T-cell (primary cell): Measurements from ENCODE around the gene CKAP5. TPM values are rescaled to one million over a fixed set of nuclear protein-coding genes. Genes with fewer than 3 reads are reported as not detected.
"Not testable (repeated sequence)": the region's sequence is repeated elsewhere in the genome, so short reads cannot be mapped to it uniquely, and the experiment has no call there.

ENCODE experiments used
- ATAC-seq, 4 experiments: fragments of 200-7000 bp in 3 of 4; fragments of 150-1000 bp in 1 of 4; cut with Tn5 transposase; replicated peaks in 1 of 4; 1 replicate in 3 of 4; 2 replicates in 1 of 4; pipeline ENCODE4 v1.10.0; 2021; ENCODE audit warnings: moderate library complexity in 3 of 4, mild to moderate bottlenecking in 2 of 4, moderate number of reproducible peaks in 1 of 4
- CTCF ChIA-PET, 2 donors: fragments of 300-600 bp; sonication (Branson Sonifier 250); formaldehyde crosslinking; loops; one replicate each; lab custom pipeline; 2022; ENCODE audit warnings: antibody characterized with exemption in 2 of 2; lab: Charles Lee
- POLR2A ChIA-PET, 2 donors: fragments of 300-600 bp; sonication (Branson Sonifier 250); formaldehyde crosslinking; loops; one replicate each; lab custom pipeline; 2022; ENCODE audit warnings: antibody characterized with exemption in 2 of 2; lab: Charles Lee
- DNase-seq, 35 experiments: peaks; one replicate each; pipeline versions ENCODE4 v3.0.0 to v3.0.0-alpha.2; 2013 to 2023
- H3K27ac ChIP-seq: one replicate; pipeline ENCODE4 v1.5.1; 2013; ENCODE audit warnings: low read length
- H3K27me3 ChIP-seq, 2 experiments: replicated peaks in 1 of 2; 1 replicate in 1 of 2; 2 replicates in 1 of 2; pipeline versions ENCODE4 v1.6.1 to v1.7.0; 2013; ENCODE audit warnings: low read length in 1 of 2, mixed read lengths in 1 of 2; ENCODE audit not compliant: control insufficient read depth in 2 of 2, insufficient read depth in 2 of 2; ENCODE audit errors: extremely low read depth in 1 of 2
- H3K36me3 ChIP-seq, 2 donors: 1 replicate in 1 of 2; 2 replicates in 1 of 2; pipeline versions ENCODE4 v1.6.1 to v1.7.0; 2013; ENCODE audit warnings: low read length in 1 of 2; ENCODE audit not compliant: control insufficient read depth in 2 of 2, insufficient read depth in 1 of 2; ENCODE audit errors: extremely low read depth in 1 of 2
- H3K4me1 ChIP-seq, 2 experiments: 1 replicate in 1 of 2; 2 replicates in 1 of 2; pipeline versions ENCODE4 v1.6.1 to v1.7.0; 2013; ENCODE audit warnings: low read length in 2 of 2, mixed read lengths in 1 of 2; ENCODE audit not compliant: insufficient read depth in 2 of 2, control insufficient read depth in 1 of 2; ENCODE audit errors: extremely low read depth in 1 of 2
- H3K4me3 ChIP-seq, 2 donors: 1 replicate in 1 of 2; 2 replicates in 1 of 2; pipeline versions ENCODE4 v1.5.1 to v1.7.0; 2013; ENCODE audit warnings: mild to moderate bottlenecking in 2 of 2, low read length in 1 of 2, moderate library complexity in 1 of 2; ENCODE audit not compliant: control insufficient read depth in 1 of 2; ENCODE audit errors: extremely low read depth in 1 of 2
- H3K9me3 ChIP-seq: 2 replicates; pipeline ENCODE4 v1.7.0; 2013
- H3K27ac Mint-ChIP-seq, 2 donors: one replicate each; pipeline ENCODE4 v1.8.0; 2020 to 2021; ENCODE audit warnings: mild to moderate bottlenecking in 2 of 2, mixed read lengths in 2 of 2
- H3K27me3 Mint-ChIP-seq, 2 donors: one replicate each; pipeline ENCODE4 v1.8.0; 2021 to 2022; ENCODE audit warnings: mixed read lengths in 2 of 2
- H3K36me3 Mint-ChIP-seq: one replicate; pipeline ENCODE4 v1.8.0; 2021; ENCODE audit warnings: mixed read lengths
- H3K4me1 Mint-ChIP-seq, 3 donors: one replicate each; pipeline ENCODE4 v1.8.0; 2020 to 2022; ENCODE audit warnings: mixed read lengths in 3 of 3, mild to moderate bottlenecking in 1 of 3
- H3K4me3 Mint-ChIP-seq, 3 donors: one replicate each; pipeline ENCODE4 v1.8.0; 2020 to 2022; ENCODE audit warnings: mild to moderate bottlenecking in 3 of 3, mixed read lengths in 3 of 3, moderate library complexity in 3 of 3
- H3K9me3 Mint-ChIP-seq, 3 donors: one replicate each; pipeline ENCODE4 v1.8.0; 2020 to 2022; ENCODE audit warnings: mixed read lengths in 3 of 3
- WGBS: methylation state at CpG from one replicate; pipeline ENCODE4 v1.1.5; 2013; ENCODE audit warnings: missing lambda C conversion rate; ENCODE audit not compliant: insufficient coverage; 5-methylcytosine and 5-hydroxymethylcytosine counted together
- total RNA-seq, 35 experiments: library from RNA in 6 of 35; stranded (reverse) in 6 of 35; fragments of 120-200 nt in 1 of 35; gene quantifications; one replicate each; pipeline versions ENCODE4 v1.2.1 to v1.2.4 and lab custom pipeline; 2013 to 2026

Gene CKAP5
- total RNA-seq, 5 donors from 2014 or later (not counting 1 experiment from before 2014, with no cell fraction given), result 34.8 to 44.6 (median 38.0) TPM

DNA sequence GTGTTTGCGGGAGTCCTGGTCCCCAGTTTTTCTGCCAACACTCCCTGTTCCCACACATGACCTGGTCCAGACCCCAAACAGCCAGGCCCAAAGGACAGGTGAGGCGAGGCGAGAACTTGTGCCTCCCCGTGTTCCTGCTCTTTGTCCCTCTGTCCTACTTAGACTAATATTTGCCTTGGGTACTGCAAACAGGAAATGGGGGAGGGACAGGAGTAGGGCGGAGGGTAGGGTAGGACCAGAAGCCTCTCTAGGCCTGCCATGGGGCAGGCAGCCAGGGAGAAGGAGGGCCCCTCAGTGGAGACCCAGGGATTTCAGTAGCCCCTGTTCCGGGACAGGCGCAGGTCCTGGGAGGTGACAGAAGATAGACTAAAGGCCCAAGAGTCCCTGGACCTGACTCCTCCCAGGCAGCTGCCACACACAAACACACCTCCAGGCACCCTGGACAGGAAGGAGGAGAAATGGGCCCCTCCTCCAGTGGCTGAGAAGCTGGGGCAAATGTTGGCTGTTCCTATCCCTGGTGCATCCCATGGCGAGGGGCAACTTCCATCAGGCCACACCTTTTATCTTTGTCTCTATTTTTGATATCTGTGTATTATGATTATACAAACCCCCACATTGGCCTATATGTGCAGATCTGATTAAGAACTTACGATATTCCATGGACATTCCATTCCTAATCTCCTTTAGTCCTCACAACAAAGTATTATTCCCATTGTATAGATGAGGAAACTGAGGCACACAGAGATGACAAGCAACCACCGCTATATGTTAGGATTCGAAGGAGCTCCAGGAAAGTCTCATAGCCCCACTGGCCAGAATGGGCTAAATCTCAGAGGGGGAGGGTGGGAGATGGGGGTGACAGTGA is 127.7 kb downstream of the CKAP5 start:
- ATAC-seq (peak in 3 of 4 experiments; percentile 40 to 56 (median 48)), DNase-seq (peak in 1 of 35 experiments; percentile 5)
- Mint-ChIP-seq H3K9me3 (no peaks in the 10 kb centered on the region), H3K27ac (peak overlapping the region in 1 of 2 donors; percentile 68), H3K36me3 (no peaks in the 10 kb centered on the region), H3K27me3 (no peaks in the 10 kb centered on the region), H3K4me1 (peaks cover 8 to 9% (median 8%) of the 10 kb centered on the region in 3 donors), H3K4me3 (no peak overlapping the region)
- no peak overlapping the region for H3K27ac ChIP-seq
- POLR2A ChIA-PET, result no interaction called here
- H3K4me1 ChIP-seq, result peaks cover 0 to 10% of the 10 kb centered on the region in 2 experiments
- CTCF ChIA-PET, result interaction anchor here in 1 of 2 donors (0.6 kb wide), 1 partner anchor 597 kb away, joined by 3 read pairs; no protein-coding TSS in a partner anchor
- H3K4me3 ChIP-seq, result no peak overlapping the region
- WGBS, result 14% methylated on average over 1 of the region's 11 CpGs
- H3K9me3 ChIP-seq, result no peaks in the 10 kb centered on the region
- no peaks in the 10 kb centered on the region for H3K36me3 ChIP-seq
- H3K27me3 ChIP-seq, result no peaks in the 10 kb centered on the region

GRCh38 chr11:46717825-46718154 is 128.3 kb downstream of the CKAP5 start:
- WGBS, result no CpG with 5 or more reads among the region's 2 CpGs
- POLR2A ChIA-PET, ATAC-seq, DNase-seq, H3K27me3 ChIP-seq, H3K4me3 ChIP-seq, H3K9me3 Mint-ChIP-seq, H3K36me3 Mint-ChIP-seq, H3K9me3 ChIP-seq, H3K4me3 Mint-ChIP-seq, H3K4me1 Mint-ChIP-seq, H3K36me3 ChIP-seq, H3K27ac Mint-ChIP-seq, CTCF ChIA-PET, H3K27ac ChIP-seq, H3K27me3 Mint-ChIP-seq: not testable (repeated sequence)
- peaks cover 0 to 10% of the 10 kb centered on the region in 2 experiments for H3K4me1 ChIP-seq

- no peak for DNase-seq
- H3K27ac ChIP-seq, result no peak overlapping the region
- Mint-ChIP-seq H3K27ac (no peak overlapping the region), H3K4me1 (peaks cover under 1% of the 10 kb centered on the region in 3 donors), H3K36me3 (peaks cover 6% of the 10 kb centered on the region), H3K4me3 (no peak overlapping the region), H3K27me3 (no peaks in the 10 kb centered on the region), H3K9me3 (no peaks in the 10 kb centered on the region)
- CTCF ChIA-PET, result interaction anchor here in 1 of 2 donors (0.5 kb wide), 1 partner anchor 287 kb away, joined by 3 read pairs; no protein-coding TSS in a partner anchor
- H3K27me3 ChIP-seq, result no peaks in the 10 kb centered on the region
- peaks cover 0 to 2% of the 10 kb centered on the region in 2 donors for H3K36me3 ChIP-seq
- WGBS, result 100% methylated on average over 2 of the region's 7 CpGs
- H3K4me3 ChIP-seq, result no peak overlapping the region
- H3K4me1 ChIP-seq, result peaks cover 0 to 4% of the 10 kb centered on the region in 2 experiments
- no peaks in the 10 kb centered on the region for H3K9me3 ChIP-seq
- POLR2A ChIA-PET, result interaction anchor here in 1 of 2 donors (0.7 kb wide), 1 partner anchor 29 kb away, joined by 3 read pairs; no protein-coding TSS in a partner anchor
- ATAC-seq, result no peak
These were observed 133.1 kb downstream of the CKAP5 start for GRCh38 chr11:46712874-46713576.

DNA sequence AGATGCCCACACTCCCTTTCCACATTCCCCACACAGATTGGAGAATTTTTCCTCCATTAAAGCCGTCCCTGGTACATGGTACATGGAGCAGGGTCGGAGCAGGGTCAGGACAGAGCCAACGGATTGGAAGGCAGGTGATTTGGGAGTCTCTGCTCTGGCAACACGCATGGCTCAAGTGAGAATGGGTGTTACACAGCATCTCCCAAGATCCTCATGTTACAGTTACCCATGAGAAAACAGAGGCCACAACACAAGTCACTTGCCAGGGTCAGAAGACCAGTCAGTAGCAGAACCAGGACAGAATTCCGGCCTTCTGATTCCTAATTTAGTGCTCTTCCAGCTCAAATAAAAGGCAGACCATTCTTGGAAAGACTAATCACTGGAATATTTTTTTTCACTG is 134.8 kb downstream of the CKAP5 start:
- Histone ChIP-seq H3K4me3 (no peak overlapping the region), H3K27ac (no peak overlapping the region), H3K4me1 (no peaks in the 10 kb centered on the region), H3K36me3 (peaks cover 3 to 16% of the 10 kb centered on the region in 2 donors), H3K9me3 (no peaks in the 10 kb centered on the region), H3K27me3 (no peaks in the 10 kb centered on the region)
- Mint-ChIP-seq H3K4me1 (peaks cover 0 to 12% (median 4%) of the 10 kb centered on the region in 3 donors), H3K27me3 (no peaks in the 10 kb centered on the region), H3K9me3 (no peaks in the 10 kb centered on the region), H3K27ac (no peak overlapping the region), H3K36me3 (peaks cover 20% of the 10 kb centered on the region), H3K4me3 (no peak overlapping the region)
- DNase-seq (no peak), ATAC-seq (no peak)
- 91% methylated on average over 4 of the region's 5 CpGs for WGBS
- POLR2A ChIA-PET, result no interaction called here
- CTCF ChIA-PET, result no interaction called here

DNA sequence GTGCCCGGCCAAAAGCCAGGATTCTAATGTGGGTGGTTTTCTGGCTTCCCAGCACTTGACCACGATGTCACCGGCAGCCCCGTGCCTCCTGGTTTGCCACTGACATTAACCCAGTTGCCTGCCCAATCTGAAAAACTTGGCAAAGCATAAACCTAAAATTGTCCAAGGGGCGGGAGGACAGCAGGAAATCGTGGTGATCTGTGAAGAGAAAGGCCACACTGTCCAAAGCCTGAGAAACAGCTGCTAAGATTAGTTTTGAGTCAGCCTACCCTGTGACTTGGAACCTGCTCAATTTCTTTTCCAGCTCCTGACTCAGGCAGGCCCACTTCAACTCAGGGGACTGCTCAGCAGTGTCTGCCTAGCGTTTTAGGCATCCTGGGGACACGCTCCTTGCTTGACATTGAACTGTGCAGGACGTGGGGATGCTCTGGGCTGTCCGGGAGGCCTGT is 135.2 kb downstream of the CKAP5 start:
- Mint-ChIP-seq H3K4me3 (no peak overlapping the region), H3K27ac (no peak overlapping the region), H3K9me3 (no peaks in the 10 kb centered on the region), H3K36me3 (peaks cover 20% of the 10 kb centered on the region), H3K27me3 (no peaks in the 10 kb centered on the region), H3K4me1 (peaks cover 0 to 12% (median 4%) of the 10 kb centered on the region in 3 donors)
- ATAC-seq (no peak), DNase-seq (no peak)
- ChIA-PET POLR2A (no interaction called here), CTCF (interaction anchor here in 1 of 2 donors (0.7 kb wide), 1 partner anchor 36 kb away, joined by 6 read pairs; no protein-coding TSS in a partner anchor)
- no peak overlapping the region for H3K4me3 ChIP-seq
- no peak overlapping the region for H3K27ac ChIP-seq
- H3K27me3 ChIP-seq, result no peaks in the 10 kb centered on the region
- no peaks in the 10 kb centered on the region for H3K4me1 ChIP-seq
- no peaks in the 10 kb centered on the region for H3K9me3 ChIP-seq
- 91% methylated on average over 8 of the region's 10 CpGs for WGBS
- peaks cover 3 to 19% of the 10 kb centered on the region in 2 donors for H3K36me3 ChIP-seq

DNA sequence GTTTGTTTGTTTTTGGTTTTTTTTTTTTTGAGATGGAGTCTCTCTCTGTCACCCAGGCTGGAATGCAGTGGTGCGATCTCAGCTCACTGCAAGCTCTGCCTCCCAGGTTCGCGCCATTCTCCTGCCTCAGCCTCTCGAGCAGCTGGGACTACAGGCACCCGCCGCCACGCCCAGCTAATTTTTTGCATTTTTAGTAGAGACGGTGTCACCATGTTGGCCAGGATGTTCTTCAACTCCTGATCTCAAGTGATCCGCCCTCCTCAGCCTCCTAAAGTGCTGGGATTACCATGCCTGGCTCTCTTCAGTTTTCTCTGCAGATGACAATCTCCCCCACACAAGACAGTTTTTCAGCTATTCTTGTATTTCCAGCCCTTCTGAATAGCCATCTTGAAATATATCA is 136.7 kb downstream of the CKAP5 start:
- H3K27me3 Mint-ChIP-seq, CTCF ChIA-PET, H3K4me1 ChIP-seq, DNase-seq, H3K4me3 Mint-ChIP-seq, H3K27ac ChIP-seq, H3K4me3 ChIP-seq, H3K27me3 ChIP-seq, H3K9me3 ChIP-seq, ATAC-seq, H3K9me3 Mint-ChIP-seq, POLR2A ChIA-PET, H3K27ac Mint-ChIP-seq: not testable (repeated sequence)
- Mint-ChIP-seq H3K36me3 (peaks cover 28% of the 10 kb centered on the region), H3K4me1 (peaks cover 0 to 12% (median 4%) of the 10 kb centered on the region in 3 donors)
- WGBS, result 94% methylated on average over 6 of the region's 9 CpGs
- peaks cover 12 to 34% of the 10 kb centered on the region in 2 donors for H3K36me3 ChIP-seq
